Measurements from ENCODE around the gene NDEL1.

The NDEL1 gene

GRCh38 chr17:8435245-8436168 lies at the start of gene NDEL1 (continued):
- TF ChIP-seq KLF9 (tag by site-specific recombination; IDR thresholded peaks at IDR 0.05; ENCODE audit: low read depth) (peak; percentile 90), ZNF248 (tag by site-specific recombination; IDR thresholded peaks at IDR 0.05) (no peak), ZNF624 (tag by site-specific recombination; IDR thresholded peaks at IDR 0.05) (no peak), TRIM28 (IDR thresholded peaks at IDR 0.05; ENCODE audit: borderline replicate concordance, low read length) (no peak), ZNF121 (tag by site-specific recombination; IDR thresholded peaks at IDR 0.05) (no peak), ZNF830 (tag by site-specific recombination; IDR thresholded peaks at IDR 0.05; ENCODE audit: low read depth) (no peak), HIC1 (tag by site-specific recombination; IDR thresholded peaks at IDR 0.05) (no peak), ZBTB44 (tag by site-specific recombination; IDR thresholded peaks at IDR 0.05) (no peak), ZNF639 (tag by site-specific recombination; IDR thresholded peaks at IDR 0.05) (peak; percentile 3; the same call in 1 of the 2 replicates), ZNF707 (tag by site-specific recombination; IDR thresholded peaks at IDR 0.05) (no peak), ZBTB26 (tag by site-specific recombination; optimal IDR thresholded peaks at IDR 0.05) (peak; percentile 87), ZNF175 (tag by site-specific recombination; IDR thresholded peaks at IDR 0.05) (no peak), KLF10 (tag by site-specific recombination; IDR thresholded peaks at IDR 0.05) (peak; percentile 80), ZNF549 (tag by site-specific recombination; IDR thresholded peaks at IDR 0.05) (no peak), ZNF548 (tag by site-specific recombination; IDR thresholded peaks at IDR 0.05) (no peak), PBX3 (CRISPR knock-in tag; IDR thresholded peaks at IDR 0.05) (peak; percentile 46; the same call in 1 of the 2 replicates), MYNN (tag by site-specific recombination; IDR thresholded peaks at IDR 0.05; ENCODE audit: borderline replicate concordance) (no peak), ZNF362 (tag by site-specific recombination; IDR thresholded peaks at IDR 0.05) (no peak), ZNF221 (tag by site-specific recombination; IDR thresholded peaks at IDR 0.05; ENCODE audit: borderline replicate concordance) (no peak), GLIS2 (tag by site-specific recombination; IDR thresholded peaks at IDR 0.05) (no peak), ZNF501 (tag by site-specific recombination; IDR thresholded peaks at IDR 0.05) (no peak), ZFHX2 (tag by site-specific recombination; conservative IDR thresholded peaks at IDR 0.05) (no peak), ZNF530 (tag by site-specific recombination; IDR thresholded peaks at IDR 0.05; ENCODE audit: low read depth) (no peak), PRDM4 (tag by site-specific recombination; IDR thresholded peaks at IDR 0.05) (peak; percentile 94), ZNF514 (tag by site-specific recombination; IDR thresholded peaks at IDR 0.05) (no peak), ELK4 (IDR thresholded peaks at IDR 0.05; ENCODE audit: borderline replicate concordance, low read depth, low read length) (no peak), GFI1B (tag by site-specific recombination; IDR thresholded peaks at IDR 0.05) (no peak)

Data from HEK293 (cell line).